SK-N-SH (cell line): ENCODE results near the gene RGS11. TPM values are rescaled to one million over a fixed set of nuclear protein-coding genes. Genes with fewer than 3 reads are reported as not detected.

Experiments used
- CTCF ChIA-PET: fragments of 300-600, 350-600 bp; formaldehyde crosslinking; extraction: SDS; loops from one replicate; lab custom pipeline; 2021; lab: Yijun Ruan, JAX
- POLR2A ChIA-PET: fragments of 350-600 bp; sonication (Branson Sonifier 250); formaldehyde crosslinking; extraction: SDS; loops from one replicate; lab custom pipeline; 2020; ENCODE audit warnings: antibody characterized with exemption, inconsistent platforms; lab: Yijun Ruan, JAX
- DNase-seq: peaks from one replicate; pipeline ENCODE4 v3.0.0; 2012
- H2AFZ ChIP-seq: fragments of 200-600 bp; sonication (generic); 2 replicates; pipeline ENCODE4 v1.8.1; 2016; ENCODE audit warnings: antibody characterized with exemption, mild to moderate bottlenecking, low read depth
- H3F3A ChIP-seq: fragments of 200-600 bp; sonication (generic); replicated peaks from 2 replicates; pipeline ENCODE3; 2016; ENCODE audit warnings: antibody characterized with exemption, mild to moderate bottlenecking; ENCODE audit not compliant: insufficient read depth
- H3K27ac ChIP-seq, 2 experiments: fragments of 200-500 bp in 1 of 2; fragments of 200-600 bp in 1 of 2; sonication (Bioruptor generic) in 1 of 2; sonication (generic), shearing (Covaris generic) in 1 of 2; 2 replicates each; pipeline versions ENCODE4 v1.5.1 to v1.6.1; 2014 to 2016; ENCODE audit warnings: low read depth in 2 of 2, inconsistent platforms in 1 of 2, low read length in 1 of 2, mild to moderate bottlenecking in 1 of 2, mixed read lengths in 1 of 2
- H3K27me3 ChIP-seq: fragments of 200-600 bp; sonication (generic), shearing (Covaris generic); 2 replicates; pipeline ENCODE4 v1.6.1; 2016; ENCODE audit warnings: mixed run types; ENCODE audit not compliant: insufficient read depth
- H3K36me3 ChIP-seq, 2 experiments: fragments of 200-500 bp in 1 of 2; fragments of 200-600 bp in 1 of 2; sonication (Bioruptor generic) in 1 of 2; sonication (generic) in 1 of 2; replicated peaks in 1 of 2; 2 replicates each; pipeline versions ENCODE3 to v1.5.1; 2014 to 2016; ENCODE audit warnings: low read length in 1 of 2, mild to moderate bottlenecking in 1 of 2; ENCODE audit not compliant: insufficient read depth in 2 of 2, control insufficient read depth in 1 of 2
- H3K4me1 ChIP-seq, 2 experiments: fragments of 200-500 bp in 1 of 2; fragments of 200-600 bp in 1 of 2; sonication (Bioruptor generic) in 1 of 2; sonication (generic), shearing (Covaris generic) in 1 of 2; 2 replicates each; pipeline versions ENCODE4 v1.5.1 to v1.6.1; 2014 to 2016; ENCODE audit warnings: low read depth in 1 of 2, low read length in 1 of 2, mixed run types in 1 of 2; ENCODE audit not compliant: insufficient read depth in 2 of 2, control insufficient read depth in 1 of 2
- H3K4me2 ChIP-seq: fragments of 200-600 bp; sonication (generic), shearing (Covaris generic); 2 replicates; pipeline ENCODE4 v1.6.1; 2017; ENCODE audit warnings: mixed run types
- H3K4me3 ChIP-seq, 2 experiments: fragments of 200-500 bp in 1 of 2; fragments of 200-600 bp in 1 of 2; sonication (Bioruptor generic) in 1 of 2; sonication (generic), shearing (Covaris generic) in 1 of 2; 2 replicates each; pipeline versions ENCODE4 v1.5.1 to v1.8.1; 2014 to 2016; ENCODE audit warnings: low read depth in 2 of 2, inconsistent platforms in 1 of 2, low read length in 1 of 2, mild to moderate bottlenecking in 1 of 2, mixed read lengths in 1 of 2, moderate library complexity in 1 of 2
- H3K79me2 ChIP-seq: fragments of 200-600 bp; sonication (generic); 2 replicates; pipeline ENCODE4 v1.8.1; 2017; ENCODE audit warnings: mild to moderate bottlenecking; ENCODE audit not compliant: insufficient read depth
- H3K9ac ChIP-seq: fragments of 200-600 bp; sonication (generic); 2 replicates; pipeline ENCODE4 v1.6.1; 2017; ENCODE audit warnings: mixed run types
- H3K9me2 ChIP-seq: fragments of 200-600 bp; sonication (generic); 2 replicates; pipeline ENCODE4 v1.6.1; 2017; ENCODE audit warnings: mixed run types
- H3K9me3 ChIP-seq: fragments of 200-600 bp; sonication (generic); 2 replicates; pipeline ENCODE4 v1.6.1; 2017; ENCODE audit warnings: mixed run types, mild to moderate bottlenecking, moderate library complexity
- H4K20me1 ChIP-seq: fragments of 200-600 bp; sonication (generic); 2 replicates; pipeline ENCODE4 v1.6.1; 2017; ENCODE audit warnings: mild to moderate bottlenecking, mixed run types; ENCODE audit not compliant: insufficient read depth
- EP300 ChIP-seq, 2 experiments: IDR thresholded peaks; 2 replicates each; pipeline versions ENCODE4 v1.4.0 to v1.6.1; 2012; ENCODE audit warnings: borderline replicate concordance in 1 of 2, low read depth in 1 of 2, low read length in 1 of 2
- FOXJ3 ChIP-seq: sonication (generic); formaldehyde crosslinking; IDR thresholded peaks from 2 replicates; pipeline ENCODE4 v1.5.1; 2020; ENCODE audit warnings: mild to moderate bottlenecking, missing genetic modification reagents
- FOXM1 ChIP-seq: IDR thresholded peaks from 2 replicates; pipeline ENCODE4 v1.4.0; 2012; ENCODE audit warnings: low read depth, mild to moderate bottlenecking
- GABPA ChIP-seq: IDR thresholded peaks from 2 replicates; pipeline ENCODE4 v1.4.0; 2012; ENCODE audit warnings: low read depth, mild to moderate bottlenecking
- MEF2A ChIP-seq: IDR thresholded peaks from 2 replicates; pipeline ENCODE4 v1.4.0; 2012; ENCODE audit warnings: low read depth, borderline replicate concordance
- MXI1 ChIP-seq: IDR thresholded peaks from 2 replicates; pipeline ENCODE4 v1.6.1; 2012; ENCODE audit warnings: mild to moderate bottlenecking, low read depth, low read length, improper control_type of control experiment
- NFIC ChIP-seq: IDR thresholded peaks from 2 replicates; pipeline ENCODE4 v1.4.0; 2012; ENCODE audit warnings: borderline replicate concordance
- TCF12 ChIP-seq: IDR thresholded peaks from 2 replicates; pipeline ENCODE4 v1.4.0; 2012
- TEAD4 ChIP-seq: IDR thresholded peaks from 2 replicates; pipeline ENCODE4 v1.4.0; 2012; ENCODE audit warnings: mild to moderate bottlenecking, borderline replicate concordance; ENCODE audit not compliant: insufficient read depth
- WGBS: methylation state at CpG from one replicate; pipeline ENCODE4 v1.1.6; 2017; ENCODE audit warnings: low lambda C conversion rate; 5-methylcytosine and 5-hydroxymethylcytosine counted together
- polyA plus RNA-seq, 3 experiments: library from polyadenylated mRNA; depleted of rRNA; stranded (reverse); fragments of >200 nt; gene quantifications; 2 replicates each; pipeline ENCODE4 v1.2.3, GENCODE V29; 2012
- TF ChIP-seq, protein P1 (sequence below): fragments of 150-350 bp; IDR thresholded peaks from 2 replicates; pipeline ENCODE4 v1.6.1; 2016; ENCODE audit warnings: mild to moderate bottlenecking, low read depth, low read length
- TF ChIP-seq, protein P2 (sequence below): IDR thresholded peaks from 2 replicates; pipeline ENCODE4; 2012
- TF ChIP-seq, protein P3 (sequence below): IDR thresholded peaks from 2 replicates; pipeline ENCODE4 v1.4.0; 2012; ENCODE audit warnings: low read depth, borderline replicate concordance

Gene RGS11
- polyA plus RNA-seq, 1 of the 3 experiments (the other 2 are of a cell fraction), result 9.8 TPM

DNA sequence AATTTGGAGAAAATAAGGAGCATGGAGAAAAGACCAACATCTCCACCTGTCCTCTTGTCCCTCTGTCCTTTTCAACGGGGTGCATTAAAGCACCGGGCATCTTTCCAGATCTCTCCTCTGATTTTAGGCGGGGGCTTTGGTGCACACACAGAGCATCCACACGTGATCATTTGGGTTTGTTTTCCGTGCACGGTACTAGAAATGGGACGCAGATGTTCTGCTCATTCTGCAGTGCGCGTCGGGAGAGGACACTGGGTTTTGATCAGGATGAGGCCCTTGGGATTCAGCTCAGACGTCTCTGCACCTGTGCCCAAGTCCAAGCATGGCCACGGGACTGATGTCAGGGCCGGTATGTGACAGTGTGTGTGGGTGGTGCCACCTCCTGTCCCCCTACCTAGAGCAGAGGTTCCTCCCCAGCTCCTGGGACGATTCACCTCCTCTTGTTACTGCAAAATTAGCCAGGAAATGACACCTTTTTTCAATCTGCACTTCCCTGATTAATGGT lies 39.1 kb upstream of the RGS11 start:
- H3K9ac ChIP-seq, result no peak overlapping the region
- no peak for TF ChIP-seq FOXJ3 (CRISPR knock-in tag)
- no peak for TF ChIP-seq EP300 (IDR thresholded peaks at IDR 0.05; ENCODE audit: borderline replicate concordance in 1 of 2, low read depth in 1 of 2, low read length in 1 of 2)
- no peak for TF ChIP-seq NFIC
- TF ChIP-seq TEAD4, result no peak
- TF ChIP-seq, all 33 proteins: peak for 0
- H3F3A ChIP-seq, result no peaks in the 10 kb centered on the region
- H3K36me3 ChIP-seq, result peaks cover 0 to 31% of the 10 kb centered on the region in 2 experiments
- H3K4me2 ChIP-seq, result no peak overlapping the region
- no peak overlapping the region for H3K4me3 ChIP-seq
- POLR2A ChIA-PET, result no interaction called here
- no peak overlapping the region for H2AFZ ChIP-seq
- CTCF ChIA-PET, result no interaction called here
- no peak for DNase-seq
- peaks cover 44% of the 10 kb centered on the region for H3K79me2 ChIP-seq
- H3K4me1 ChIP-seq, result peaks cover 0 to 21% of the 10 kb centered on the region in 2 experiments; a peak in 1 of 4 replicates
- no peaks in the 10 kb centered on the region for H3K27me3 ChIP-seq
- no peaks in the 10 kb centered on the region for H3K9me2 ChIP-seq
- no peaks in the 10 kb centered on the region for H3K9me3 ChIP-seq
- WGBS, result 78% methylated on average over 14 of the region's 14 CpGs
- H3K27ac ChIP-seq, result no peak overlapping the region; a peak in 1 of 4 replicates
- peaks cover 41% of the 10 kb centered on the region for H4K20me1 ChIP-seq

DNA sequence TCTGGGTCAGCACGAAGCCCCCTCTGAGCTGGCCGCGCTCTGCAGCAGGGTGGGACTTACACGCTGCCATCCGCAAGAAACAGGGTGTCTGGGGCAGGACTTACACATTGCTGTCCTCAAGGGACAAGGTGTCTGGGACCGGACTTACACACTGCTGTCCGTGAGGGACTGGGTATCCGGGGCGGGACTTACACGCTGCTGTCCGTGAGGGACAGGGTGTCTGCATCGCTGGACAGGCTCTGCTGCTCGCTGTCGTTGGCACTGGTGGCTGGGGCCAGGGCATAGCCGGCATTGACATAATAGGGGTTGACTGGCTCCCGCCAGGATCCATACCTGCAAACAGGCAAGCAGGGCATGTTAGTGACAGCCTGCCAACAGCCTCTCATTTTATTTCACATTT lies 38.6 kb upstream of the RGS11 start:
- ChIA-PET CTCF (interaction anchor here (0.8 to 1.3 kb wide), 2 partner anchors 8 to 12 kb away, joined by 3 to 5 read pairs; no protein-coding TSS in a partner anchor), POLR2A (no interaction called here)
- WGBS, result 89% methylated on average over 16 of the region's 16 CpGs

More for the DNA sequence above, 38.6 kb upstream of the RGS11 start:
- Histone ChIP-seq H2AFZ (no peak overlapping the region), H4K20me1 (peaks cover 36% of the 10 kb centered on the region), H3K4me1 (peaks cover 0 to 21% of the 10 kb centered on the region in 2 experiments; a peak in 1 of 4 replicates), H3K27me3 (no peaks in the 10 kb centered on the region), H3K27ac (no peak overlapping the region; a peak in 1 of 4 replicates), H3K4me2 (no peak overlapping the region), H3F3A (no peaks in the 10 kb centered on the region), H3K79me2 (peaks cover 39% of the 10 kb centered on the region), H3K9me3 (no peaks in the 10 kb centered on the region), H3K9ac (no peak overlapping the region), H3K4me3 (no peak overlapping the region), H3K9me2 (no peaks in the 10 kb centered on the region), H3K36me3 (peaks cover 0 to 33% of the 10 kb centered on the region in 2 experiments)
- TF ChIP-seq FOXJ3 (CRISPR knock-in tag) (no peak), GABPA (no peak), TEAD4 (no peak), EP300 (IDR thresholded peaks at IDR 0.05; ENCODE audit: borderline replicate concordance in 1 of 2, low read depth in 1 of 2, low read length in 1 of 2) (no peak), TCF12 (no peak), FOXM1 (no peak), MEF2A (no peak), MXI1 (no peak)
- TF ChIP-seq, protein P1, sequence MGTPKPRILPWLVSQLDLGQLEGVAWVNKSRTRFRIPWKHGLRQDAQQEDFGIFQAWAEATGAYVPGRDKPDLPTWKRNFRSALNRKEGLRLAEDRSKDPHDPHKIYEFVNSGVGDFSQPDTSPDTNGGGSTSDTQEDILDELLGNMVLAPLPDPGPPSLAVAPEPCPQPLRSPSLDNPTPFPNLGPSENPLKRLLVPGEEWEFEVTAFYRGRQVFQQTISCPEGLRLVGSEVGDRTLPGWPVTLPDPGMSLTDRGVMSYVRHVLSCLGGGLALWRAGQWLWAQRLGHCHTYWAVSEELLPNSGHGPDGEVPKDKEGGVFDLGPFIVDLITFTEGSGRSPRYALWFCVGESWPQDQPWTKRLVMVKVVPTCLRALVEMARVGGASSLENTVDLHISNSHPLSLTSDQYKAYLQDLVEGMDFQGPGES, result no peak
- TF ChIP-seq, protein P2, sequence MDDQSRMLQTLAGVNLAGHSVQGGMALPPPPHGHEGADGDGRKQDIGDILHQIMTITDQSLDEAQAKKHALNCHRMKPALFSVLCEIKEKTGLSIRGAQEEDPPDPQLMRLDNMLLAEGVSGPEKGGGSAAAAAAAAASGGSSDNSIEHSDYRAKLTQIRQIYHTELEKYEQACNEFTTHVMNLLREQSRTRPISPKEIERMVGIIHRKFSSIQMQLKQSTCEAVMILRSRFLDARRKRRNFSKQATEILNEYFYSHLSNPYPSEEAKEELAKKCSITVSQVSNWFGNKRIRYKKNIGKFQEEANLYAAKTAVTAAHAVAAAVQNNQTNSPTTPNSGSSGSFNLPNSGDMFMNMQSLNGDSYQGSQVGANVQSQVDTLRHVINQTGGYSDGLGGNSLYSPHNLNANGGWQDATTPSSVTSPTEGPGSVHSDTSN, result no peak
- TF ChIP-seq, protein P3, sequence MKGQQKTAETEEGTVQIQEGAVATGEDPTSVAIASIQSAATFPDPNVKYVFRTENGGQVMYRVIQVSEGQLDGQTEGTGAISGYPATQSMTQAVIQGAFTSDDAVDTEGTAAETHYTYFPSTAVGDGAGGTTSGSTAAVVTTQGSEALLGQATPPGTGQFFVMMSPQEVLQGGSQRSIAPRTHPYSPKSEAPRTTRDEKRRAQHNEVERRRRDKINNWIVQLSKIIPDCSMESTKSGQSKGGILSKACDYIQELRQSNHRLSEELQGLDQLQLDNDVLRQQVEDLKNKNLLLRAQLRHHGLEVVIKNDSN, result no peak
- no peak for DNase-seq
